GM18907 (cell line): ENCODE results near the gene KCNA1.

Experiments
- ATAC-seq: cut with Tn5 transposase; IDR thresholded peaks from one replicate; pipeline ENCODE4 v1.9.1; 2021; ENCODE audit warnings: mild to moderate bottlenecking, moderate library complexity; ENCODE audit not compliant: unreplicated experiment

The KCNA1 gene

DNA sequence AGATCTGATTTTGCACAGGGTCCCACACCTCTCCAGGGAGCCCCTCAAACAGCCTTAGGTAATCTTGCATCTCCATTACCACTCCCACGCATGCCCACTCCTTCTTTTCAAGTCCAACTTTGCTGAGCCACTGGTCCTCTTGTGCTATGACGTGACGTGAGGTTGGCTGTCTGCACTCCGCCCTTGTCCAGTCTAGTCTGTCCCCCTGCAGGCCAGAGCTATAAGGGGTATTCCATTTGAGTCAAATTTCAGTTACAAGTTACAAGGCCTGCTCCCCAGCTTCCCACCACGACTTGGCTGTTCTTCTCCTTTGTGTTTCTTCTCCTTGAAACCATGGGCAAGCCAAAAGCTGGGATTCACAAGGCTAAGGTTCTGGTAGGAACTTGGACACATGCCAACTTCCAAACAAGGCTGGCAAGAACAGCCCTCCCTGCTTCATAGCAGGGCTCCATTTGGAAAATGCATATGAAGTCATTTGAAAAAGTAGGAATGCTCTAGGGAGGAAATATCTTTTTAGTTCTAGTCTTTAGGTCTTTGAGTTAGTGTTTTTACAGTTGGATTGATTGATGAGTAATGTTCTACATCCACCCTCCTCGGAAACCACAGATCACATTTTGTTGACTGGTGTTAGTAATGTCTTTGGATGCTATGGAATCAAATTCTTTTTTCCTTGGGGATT lies 49.1 kb downstream of the KCNA1 start:
- no peak for ATAC-seq

DNA sequence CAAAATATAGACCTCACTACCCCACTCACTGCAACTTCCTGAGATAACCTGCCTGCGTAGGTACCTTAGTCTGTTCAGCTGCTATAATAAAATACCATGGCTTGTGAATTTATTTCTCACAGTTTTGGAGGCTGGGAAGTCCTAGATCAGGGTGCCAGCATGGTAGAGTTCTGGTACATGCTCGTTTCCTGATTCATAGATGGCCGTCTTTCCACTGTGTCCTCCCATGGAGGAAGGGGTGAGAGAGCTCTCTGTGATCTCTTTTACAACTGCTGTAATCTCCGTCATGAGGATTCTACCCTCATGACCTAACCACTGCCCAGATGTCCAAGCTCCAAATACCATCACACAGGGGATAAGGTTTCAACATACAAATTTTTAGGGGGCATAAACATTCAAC lies 49.7 kb downstream of the KCNA1 start:
- ATAC-seq = no peak

- ATAC-seq = no peak
Observed at GRCh38 chr12:4960030-4960429, 50.3 kb downstream of the KCNA1 start.

- ATAC-seq = no peak
Observed at GRCh38 chr12:4960547-4960946, 50.8 kb downstream of the KCNA1 start.

- ATAC-seq = no peak
Observed at GRCh38 chr12:4961311-4961710, 51.6 kb downstream of the KCNA1 start.

DNA sequence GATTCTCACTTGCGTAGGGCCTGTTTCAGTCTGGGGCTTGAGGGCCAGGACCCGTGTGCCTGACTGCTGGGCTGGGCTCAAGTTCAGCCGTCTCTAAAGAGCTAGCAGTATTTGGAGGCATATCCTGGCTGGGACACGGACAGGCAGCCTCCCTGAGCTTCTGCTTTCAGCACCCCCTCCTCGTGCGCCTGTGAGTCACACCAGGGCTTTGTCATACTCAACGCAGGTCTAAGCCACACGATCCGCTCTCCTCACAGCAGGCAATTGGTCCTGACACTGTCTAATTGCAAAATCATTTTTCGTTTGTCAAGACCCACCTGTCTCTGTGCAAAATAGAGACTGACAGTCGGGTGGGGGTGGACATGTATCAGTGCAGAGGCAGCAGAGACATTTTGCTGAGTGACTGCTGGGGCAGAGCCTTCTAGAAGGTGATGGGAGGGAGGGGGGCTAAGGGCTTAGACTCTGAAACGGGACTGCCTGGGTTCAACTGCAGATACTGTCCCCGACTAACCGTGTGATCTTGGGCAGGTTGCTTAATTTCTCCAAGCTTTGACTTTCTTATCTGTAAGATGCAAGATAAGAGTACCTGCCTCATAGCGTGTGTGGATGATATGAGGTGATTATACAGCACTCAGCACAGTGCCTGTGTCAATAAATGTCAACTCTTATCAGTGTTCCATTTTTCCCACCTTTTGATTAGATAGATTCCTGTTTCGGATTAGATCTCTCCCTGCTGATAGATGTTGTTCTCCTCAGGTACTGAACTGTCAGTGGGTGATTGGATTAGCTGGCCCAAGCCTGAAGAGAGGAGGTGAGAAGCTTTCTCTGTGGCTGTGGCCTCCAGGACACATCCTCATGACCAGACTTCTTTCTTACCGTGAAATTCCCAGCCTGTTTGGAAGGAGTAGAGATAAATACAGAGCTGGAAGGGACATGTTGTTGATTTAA lies 53.1 kb downstream of the KCNA1 start:
- no peak for ATAC-seq
